Posterior vena cava (tissue), 2 donors: ENCODE data around the gene SCUBE3. TPM values are rescaled to one million over a fixed set of nuclear protein-coding genes. Genes with fewer than 3 reads are reported as not detected.
A peak's percentile ranks its signal among the peaks of the same experiment; 100 is the strongest.

Experiments
- DNase-seq: peaks from one replicate; pipeline ENCODE4 v3.0.0-alpha.2; 2020; ENCODE audit warnings: low spot score
- intact Hi-C, 2 donors: fragments of 100-400 bp; cut with DNase I; formaldehyde crosslinking; loops; one replicate each; pipeline versions ENCODE4 v1.14.1 to v1.14.2; 2022 to 2023
- total RNA-seq, 2 donors: library from RNA; stranded (reverse); fragmentation: NEBNext Ultra II Directional; extraction: Animal tissue kit (Norgen Biotek cat#: 25700); gene quantifications; one replicate each; pipeline ENCODE4 v1.2.1, GENCODE V29; 2021
- donor health status: DM: yes; HTN: yes; CAD: no.
- donor health status: DM: yes; HTN: yes; CAD: no.

SCUBE3 gene
- total RNA-seq, 2 donors from 2014 or later: 15.2 to 50.1 TPM

DNA sequence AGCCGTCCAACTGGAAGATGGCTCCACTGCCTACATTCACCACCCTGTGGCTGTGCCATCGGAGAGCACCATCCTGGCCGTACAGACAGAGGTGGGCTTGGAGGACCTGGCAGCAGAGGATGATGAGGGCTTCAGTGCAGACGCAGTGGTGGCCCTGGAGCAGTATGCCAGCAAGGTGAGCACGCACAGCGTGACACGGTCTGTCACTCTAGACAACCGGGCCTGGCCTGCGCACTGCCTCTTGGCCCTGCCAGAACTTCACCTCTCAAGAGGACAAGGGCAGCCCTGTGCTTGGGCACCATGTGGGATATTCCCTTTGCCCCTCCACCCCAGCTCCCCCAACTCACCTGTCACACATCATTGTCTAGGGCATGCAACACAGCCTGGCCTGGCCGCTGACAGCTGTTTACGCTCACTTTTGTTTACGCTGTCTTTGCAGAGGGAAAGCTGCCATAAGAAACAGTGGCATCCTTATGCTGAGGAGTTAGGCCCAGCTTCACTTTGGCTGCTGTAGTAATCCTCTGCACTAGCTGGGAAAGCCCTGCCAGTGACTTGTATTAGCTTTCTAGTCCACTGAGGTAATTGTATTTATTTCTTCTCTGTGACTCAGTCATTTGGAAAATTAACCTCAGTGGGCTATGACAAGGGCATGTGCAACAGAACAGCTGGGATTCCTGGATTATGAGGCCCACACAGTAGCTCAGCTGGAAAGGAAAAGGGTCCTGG lies 74.1 kb downstream of the SCUBE3 start:
- intact Hi-C loops: no loop called here
- DNase-seq: no peak

DNA sequence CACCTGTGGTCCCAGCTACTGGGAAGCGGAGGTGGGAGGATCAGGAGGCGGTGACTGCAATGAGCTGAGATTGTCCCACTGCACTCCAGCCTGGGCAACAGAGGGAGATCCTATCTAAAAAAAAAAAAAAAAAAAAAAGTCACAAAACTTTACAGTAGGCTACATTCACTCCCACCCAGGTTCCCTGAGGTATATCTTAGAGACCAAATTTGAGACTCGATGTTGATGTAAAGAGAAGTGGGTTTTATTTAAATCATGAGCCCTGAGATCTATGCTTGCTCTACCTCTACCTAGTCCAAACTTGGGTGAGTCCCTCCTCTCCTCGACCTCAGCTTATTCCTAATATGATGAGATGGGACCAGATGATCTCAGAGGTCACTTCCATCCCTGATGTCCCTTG lies 75.1 kb downstream of the SCUBE3 start:
- DNase-seq: no peak
- intact Hi-C loops: no loop called here

DNA sequence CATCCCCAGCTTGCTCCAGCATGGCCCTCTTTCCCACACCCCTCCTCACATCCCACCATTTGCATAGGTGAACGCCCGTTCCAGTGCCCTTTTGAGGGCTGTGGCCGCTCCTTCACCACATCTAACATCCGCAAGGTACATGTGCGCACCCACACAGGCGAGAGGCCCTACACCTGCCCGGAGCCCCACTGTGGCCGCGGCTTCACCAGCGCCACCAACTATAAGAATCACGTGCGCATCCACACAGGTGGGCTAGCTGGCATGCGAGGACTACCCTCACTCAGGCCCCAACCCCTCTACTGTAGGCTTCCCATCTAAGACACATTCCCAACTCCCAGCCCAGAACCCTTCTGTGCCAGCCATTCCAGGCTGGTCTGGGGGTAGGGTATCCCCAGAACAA lies 77.7 kb downstream of the SCUBE3 start:
- intact Hi-C loops: no loop called here
- peak; percentile 35 for DNase-seq

DNA sequence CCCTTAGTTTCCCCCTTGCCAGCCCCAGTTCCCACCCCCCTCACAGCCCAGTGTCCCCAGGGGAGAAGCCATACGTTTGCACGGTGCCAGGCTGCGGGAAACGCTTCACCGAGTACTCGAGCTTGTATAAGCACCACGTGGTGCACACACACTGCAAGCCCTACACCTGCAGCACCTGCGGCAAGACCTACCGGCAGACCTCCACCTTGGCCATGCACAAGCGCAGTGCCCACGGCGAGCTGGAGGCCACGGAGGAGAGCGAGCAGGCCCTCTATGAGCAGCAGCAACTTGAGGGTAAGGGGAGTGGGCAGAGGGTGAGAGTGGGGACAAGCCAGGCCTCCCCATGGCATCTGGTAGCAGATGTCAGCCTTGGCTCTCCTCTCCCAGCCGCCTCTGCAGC lies 78.7 kb downstream of the SCUBE3 start:
- intact Hi-C loops: loop anchor here in 1 of 2 donors (1.0 kb wide), 1 partner anchor 148 kb away; no protein-coding TSS in a partner anchor
- DNase-seq: no peak

DNA sequence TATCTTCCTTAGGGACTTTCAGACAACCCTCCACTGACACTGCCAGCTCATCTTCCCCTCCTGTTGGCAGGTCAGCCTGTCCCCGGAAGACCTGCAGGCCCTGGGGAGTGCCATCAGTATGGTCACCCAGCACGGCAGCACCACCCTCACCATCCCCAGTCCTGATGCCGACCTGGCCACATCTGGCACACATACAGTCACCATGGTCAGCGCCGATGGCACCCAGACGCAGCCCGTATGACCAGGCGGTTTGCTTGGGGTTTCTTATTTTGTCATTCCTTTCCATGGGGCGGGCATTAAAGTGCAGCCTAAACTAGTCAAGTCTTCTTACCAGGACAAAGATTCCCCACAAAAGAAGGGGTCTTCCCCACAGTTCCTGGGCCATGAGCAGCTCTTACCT lies 79.9 kb downstream of the SCUBE3 start:
- DNase-seq: no peak
- intact Hi-C loops: no loop called here

DNA sequence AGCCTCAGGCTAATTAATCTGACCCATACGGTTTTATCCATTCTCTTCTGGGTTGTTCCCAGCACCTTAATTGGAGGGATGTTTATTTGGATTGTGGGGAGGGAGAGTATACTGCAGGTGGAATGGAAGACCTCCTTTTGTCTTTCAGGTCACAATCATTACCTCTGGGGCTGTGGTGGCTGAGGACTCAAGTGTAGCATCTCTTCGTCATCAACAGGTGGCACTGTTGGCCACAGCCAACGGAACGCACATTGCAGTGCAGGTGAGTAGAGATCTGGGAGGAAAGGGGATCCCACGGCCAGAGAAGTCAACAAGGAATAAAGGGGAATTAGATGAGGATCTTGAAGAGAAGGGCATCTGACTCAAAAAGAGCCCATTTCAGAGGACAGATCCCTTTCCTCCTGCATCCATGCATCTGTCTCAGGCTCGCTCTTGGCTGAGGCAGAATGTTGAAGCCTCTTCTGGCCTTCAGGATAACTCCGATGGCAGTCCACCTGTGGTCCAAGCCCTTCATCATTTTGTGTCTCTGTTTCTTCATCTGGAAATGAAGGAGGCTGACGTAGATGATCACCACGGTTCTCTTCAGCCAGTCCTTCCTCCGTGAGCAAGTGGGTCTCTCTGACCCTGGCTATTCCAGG lies 80.7 kb downstream of the SCUBE3 start:
- DNase-seq: no peak
- intact Hi-C loops: no loop called here

DNA sequence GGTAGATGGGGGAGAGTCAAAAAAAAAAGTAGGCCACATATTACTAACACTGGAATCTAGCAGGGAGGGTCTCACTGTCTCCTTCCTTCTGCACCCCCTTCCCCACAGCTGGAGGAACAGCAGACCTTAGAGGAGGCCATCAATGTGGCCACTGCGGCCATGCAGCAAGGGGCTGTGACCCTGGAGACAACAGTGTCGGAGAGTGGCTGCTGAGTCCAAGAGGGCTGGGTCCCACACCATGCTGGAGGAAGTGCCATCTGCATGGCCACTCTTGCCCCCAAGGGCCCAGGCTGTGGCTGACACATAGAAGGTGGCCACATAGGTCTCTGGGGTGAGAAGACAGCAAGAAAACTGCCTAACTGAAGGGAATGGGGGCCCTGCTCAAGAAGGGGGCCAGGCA lies 81.3 kb downstream of the SCUBE3 start:
- intact Hi-C loops: no loop called here
- no peak for DNase-seq

DNA sequence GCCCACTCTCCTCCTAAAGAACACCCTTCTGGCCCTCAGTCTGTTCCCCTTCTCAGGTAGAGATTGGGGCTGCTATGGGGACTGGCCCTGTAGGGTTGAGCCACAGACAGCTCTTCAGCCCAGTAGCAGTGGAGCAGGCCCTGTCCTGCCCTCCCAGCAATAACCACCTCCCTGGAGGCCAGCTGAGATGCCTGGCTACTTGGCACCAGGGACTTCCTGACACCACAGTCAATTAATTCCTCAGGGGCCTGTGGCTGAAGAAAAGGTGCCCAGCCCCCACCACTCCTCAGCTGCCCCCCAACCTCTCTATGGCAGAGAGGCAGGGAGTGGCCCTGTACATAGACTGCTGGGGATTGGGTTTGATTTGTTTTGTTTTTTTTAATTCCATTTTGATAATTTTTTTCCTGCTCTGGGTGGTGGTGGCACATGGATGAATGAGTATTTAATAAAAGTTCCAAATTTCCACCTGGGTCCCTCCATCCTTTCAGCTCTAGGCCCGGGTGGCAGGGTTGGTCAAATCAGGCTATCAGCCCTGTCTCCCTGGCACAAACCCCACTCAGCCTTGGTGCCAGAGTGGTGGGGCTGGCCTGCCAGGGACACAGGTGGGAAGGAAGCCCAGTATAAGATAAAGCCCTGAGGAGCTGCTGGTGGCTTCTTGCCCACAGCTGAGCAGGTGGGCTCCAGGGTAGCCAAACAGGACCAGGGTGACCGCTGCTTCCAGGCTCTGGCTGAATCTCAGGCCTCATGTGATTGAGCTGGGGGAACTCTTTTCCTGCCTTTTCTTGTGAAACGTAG lies 82.0 kb downstream of the SCUBE3 start:
- DNase-seq: no peak
- intact Hi-C loops: no loop called here

DNA sequence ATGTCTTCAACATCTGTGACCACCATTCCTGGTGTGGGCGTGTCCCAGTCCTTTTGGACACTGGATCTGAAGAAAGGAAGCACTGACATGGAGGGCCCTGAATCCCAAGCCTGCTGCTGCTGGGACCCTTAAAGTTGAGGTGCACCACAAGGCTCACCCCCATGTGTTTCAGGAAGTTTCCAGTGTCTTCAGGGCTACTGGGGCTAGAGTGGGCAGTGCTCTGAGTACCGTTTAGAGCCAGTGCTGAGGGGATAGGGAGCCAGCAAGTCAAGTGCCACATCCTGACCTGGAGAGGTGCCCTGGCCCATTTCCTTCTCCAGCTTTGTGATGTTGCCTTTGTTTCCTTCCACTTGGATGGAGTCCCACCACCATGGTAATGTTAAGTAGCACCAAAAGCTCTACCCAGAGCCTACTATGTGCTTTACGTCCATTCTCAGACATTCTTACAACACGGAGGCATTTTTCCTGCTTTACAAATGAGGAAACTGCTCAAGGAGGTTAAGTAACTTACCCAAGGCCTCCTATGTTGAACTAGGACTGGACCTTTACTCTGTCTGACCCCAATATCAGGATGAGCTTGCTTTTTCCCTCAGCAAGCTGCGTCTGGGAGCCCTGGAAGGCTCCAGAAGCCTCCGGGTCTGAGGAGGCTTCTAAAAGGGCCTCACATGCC lies 83.3 kb downstream of the SCUBE3 start:
- intact Hi-C loops: no loop called here
- DNase-seq: no peak

DNA sequence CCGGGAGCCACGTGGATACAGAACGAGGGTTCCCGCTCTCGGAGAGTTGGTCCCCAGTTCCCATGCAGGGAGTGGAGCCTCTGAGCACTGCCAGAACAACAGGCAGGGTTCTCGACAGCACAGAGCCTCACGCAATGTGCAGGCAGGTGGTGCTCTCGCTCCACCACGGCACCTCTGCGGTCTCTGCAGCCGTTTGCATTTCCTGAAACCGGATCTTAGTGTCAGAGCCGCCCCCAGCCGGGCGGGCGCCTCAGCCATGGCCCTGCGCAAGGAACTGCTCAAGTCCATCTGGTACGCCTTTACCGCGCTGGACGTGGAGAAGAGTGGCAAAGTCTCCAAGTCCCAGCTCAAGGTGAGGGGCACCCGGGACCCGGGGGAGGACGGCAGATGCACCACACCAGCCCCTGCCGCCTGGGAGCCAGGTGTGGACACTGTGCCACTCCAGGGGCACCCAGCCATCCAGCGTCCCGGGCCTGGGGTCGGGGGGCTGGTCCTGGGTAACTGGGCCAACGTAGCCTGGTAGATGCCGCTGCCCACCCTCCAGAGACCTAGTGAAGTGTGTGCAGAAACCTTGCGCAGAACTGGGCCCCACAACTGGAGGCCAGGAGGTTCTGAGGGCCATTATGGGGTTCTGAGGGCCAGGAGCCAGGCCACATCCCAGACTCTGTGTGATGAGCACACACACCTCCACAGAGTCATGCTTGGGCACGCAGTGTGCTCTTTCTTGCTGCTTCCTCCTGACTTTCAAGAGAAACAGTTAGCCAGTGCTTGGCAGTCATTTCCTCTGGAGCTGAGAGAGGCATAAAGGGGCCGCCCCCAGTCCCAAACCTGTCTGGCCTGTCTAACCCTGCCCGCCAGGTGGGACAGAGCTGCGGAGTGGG lies 84.1 kb downstream of the SCUBE3 start, which contains the start of gene DEF6:
TSS of gene DEF6 (plus strand) at position 218 of the 881 bp plus-strand sequence. CDS start at position 257, 39 bp downstream.
- intact Hi-C loops: loop anchor here in 1 of 2 donors (1.0 kb wide), 1 partner anchor 138 kb away; no protein-coding TSS in a partner anchor
- peak; percentile 94 for DNase-seq

DNA sequence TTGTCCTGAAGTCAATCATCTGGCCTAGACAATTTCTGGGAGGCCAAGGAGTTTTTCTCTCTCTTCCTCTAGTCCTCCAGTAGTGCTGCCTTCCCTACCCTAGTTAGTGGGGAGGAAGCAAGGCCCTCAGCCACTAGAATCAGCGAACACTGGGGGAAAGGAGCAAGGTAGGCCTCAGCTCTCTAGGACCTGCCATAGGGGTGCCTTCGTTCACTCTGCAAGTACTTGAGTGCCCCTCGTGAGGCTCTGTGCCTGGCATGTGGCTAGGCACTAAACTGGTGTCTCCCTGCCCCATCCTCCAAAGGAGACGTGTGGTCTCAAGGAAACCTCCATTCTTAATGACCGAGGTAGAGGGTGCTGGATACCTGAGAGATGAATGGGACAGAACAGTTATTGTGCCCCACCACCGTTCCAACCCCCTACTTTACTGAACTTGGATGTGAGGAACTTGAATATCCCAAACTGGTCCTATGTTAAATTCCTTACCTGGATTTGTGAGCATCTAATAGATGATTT lies 84.9 kb downstream of the SCUBE3 start:
- intact Hi-C loops: loop anchor here in 1 of 2 donors (1.0 kb wide), 1 partner anchor 138 kb away; no protein-coding TSS in a partner anchor
- DNase-seq: no peak

DNA sequence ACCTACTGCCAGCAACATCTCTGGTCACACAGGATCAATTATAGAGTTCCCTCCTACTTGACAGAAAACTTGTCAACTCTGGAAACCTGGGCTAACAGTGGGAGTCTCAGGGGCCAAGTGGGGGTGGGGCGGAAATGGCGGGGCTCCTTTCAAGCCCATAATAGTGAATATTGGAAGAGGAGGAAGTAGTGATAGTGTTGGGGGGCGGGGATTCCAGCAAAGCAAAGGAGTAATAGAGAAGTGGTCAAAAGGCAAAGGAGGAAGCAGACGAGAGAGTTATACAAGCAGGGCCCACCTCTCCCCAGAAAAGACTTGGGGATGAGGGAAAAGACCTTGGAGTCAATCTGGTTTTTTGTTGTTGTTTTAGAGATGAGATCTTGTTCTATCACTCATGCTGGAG lies 85.9 kb downstream of the SCUBE3 start:
- intact Hi-C loops: no loop called here
- no peak for DNase-seq

DNA sequence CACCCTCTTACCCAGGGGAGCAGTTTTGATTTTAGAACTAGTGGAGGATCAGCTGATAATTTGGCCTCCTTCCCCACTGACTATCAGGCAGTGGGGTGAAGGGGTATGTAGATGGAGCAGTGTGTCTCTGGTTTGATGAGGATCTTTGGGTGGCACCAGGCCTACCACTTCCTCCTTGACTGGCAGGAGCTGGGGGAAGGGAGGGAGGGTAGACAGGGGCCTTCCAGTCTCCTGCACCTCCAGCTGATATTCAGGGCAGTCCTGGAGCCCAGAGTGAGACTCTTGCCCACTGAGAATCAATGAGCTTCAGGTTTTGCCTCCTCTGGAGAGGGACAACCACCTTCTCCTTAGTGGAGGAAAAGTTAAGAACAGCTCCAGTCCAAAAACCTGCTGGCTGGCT lies 87.1 kb downstream of the SCUBE3 start:
- intact Hi-C loops: no loop called here
- DNase-seq: no peak

Other genes starting within 250 kb of the SCUBE3 start
- not detected for gene TCP11, start 72.6 kb upstream of the SCUBE3 start, total RNA-seq
- gene ZNF76, start 45.8 kb downstream of the SCUBE3 start, total RNA-seq: 10 to 100 TPM; 23.1 to 29.6 TPM
- gene DEF6, start 83.9 kb downstream of the SCUBE3 start, total RNA-seq: 1 to 10 TPM; 5.5 to 6.0 TPM
- gene PPARD, start 128.6 kb downstream of the SCUBE3 start, total RNA-seq: 10 to 100 TPM; 16.3 to 19.8 TPM
- 1 to 10 TPM; 2.5 to 4.0 TPM for gene FANCE, start 238.4 kb downstream of the SCUBE3 start, total RNA-seq